Tibial nerve (tissue), 4 donors: ENCODE measurements around the gene HOXB7. TPM values are rescaled to one million over a fixed set of nuclear protein-coding genes. Genes with fewer than 3 reads are reported as not detected.
A peak's percentile ranks its signal among the peaks of the same experiment; 100 is the strongest.

Experiments
- DNase-seq, 2 donors: peaks; one replicate each; pipeline ENCODE4 v3.0.0-alpha.2; 2019; ENCODE audit warnings: low spot score in 2 of 2
- H3K27ac ChIP-seq, 4 donors: fragments of 200-600 bp; sonication (generic) in 3 of 4; one replicate each; pipeline ENCODE4 v1.5.1; 2017 to 2019; ENCODE audit warnings: mild to moderate bottlenecking in 1 of 4
- H3K27me3 ChIP-seq, 2 donors: fragments of 200-600 bp; sonication (generic) in 1 of 2; one replicate each; pipeline versions ENCODE4 v1.5.1 to v1.6.0; 2017 to 2019
- H3K36me3 ChIP-seq, 3 donors: fragments of 200-600 bp; sonication (generic); one replicate each; pipeline ENCODE4 v1.5.1; 2018 to 2019
- H3K4me1 ChIP-seq, 4 donors: fragments of 200-600 bp; sonication (generic) in 3 of 4; one replicate each; pipeline ENCODE4 v1.5.1; 2017 to 2019
- H3K4me3 ChIP-seq, 4 donors: fragments of 200-600 bp; sonication (generic) in 3 of 4; one replicate each; pipeline ENCODE4 v1.5.1; 2017 to 2019; ENCODE audit warnings: mild to moderate bottlenecking in 1 of 4, moderate library complexity in 1 of 4
- H3K9me3 ChIP-seq, 4 donors: fragments of 200-600 bp; sonication (generic) in 3 of 4; one replicate each; pipeline ENCODE4 v1.5.1; 2017 to 2019
- EP300 ChIP-seq, 2 donors: sonication (generic); formaldehyde crosslinking; IDR thresholded peaks; one replicate each; pipeline ENCODE4 v1.6.1; 2017; ENCODE audit warnings: antibody characterized with exemption in 2 of 2, mild to moderate bottlenecking in 1 of 2
- POLR2A ChIP-seq, 2 donors: fragments of 450-650 bp; IDR thresholded peaks; one replicate each; pipeline ENCODE4 v1.6.1; 2017; ENCODE audit warnings: antibody characterized with exemption in 2 of 2, mild to moderate bottlenecking in 2 of 2, moderate library complexity in 2 of 2
- WGBS, 2 donors: methylation state at CpG; one replicate each; pipeline ENCODE4 v1.1.5; 2018; 5-methylcytosine and 5-hydroxymethylcytosine counted together
- total RNA-seq, 4 donors: library from RNA; depleted of rRNA; stranded (reverse); fragments of >200 nt; gene quantifications; one replicate each; pipeline ENCODE4 v1.1.0, GENCODE V29; 2016
- TF ChIP-seq, protein P1 (sequence below), 5 experiments: fragments of 200-600 bp in 3 of 5; fragments of 450-650 bp in 2 of 5; sonication (generic) in 3 of 5; IDR thresholded peaks; one replicate each; pipeline ENCODE4 v1.5.1; 2016 to 2019; ENCODE audit warnings: antibody characterized with exemption in 5 of 5, mild to moderate bottlenecking in 3 of 5, moderate library complexity in 2 of 5

The HOXB7 gene
- total RNA-seq, 4 donors from 2014 or later: 1.8 to 4.0 (median 2.3) TPM

DNA sequence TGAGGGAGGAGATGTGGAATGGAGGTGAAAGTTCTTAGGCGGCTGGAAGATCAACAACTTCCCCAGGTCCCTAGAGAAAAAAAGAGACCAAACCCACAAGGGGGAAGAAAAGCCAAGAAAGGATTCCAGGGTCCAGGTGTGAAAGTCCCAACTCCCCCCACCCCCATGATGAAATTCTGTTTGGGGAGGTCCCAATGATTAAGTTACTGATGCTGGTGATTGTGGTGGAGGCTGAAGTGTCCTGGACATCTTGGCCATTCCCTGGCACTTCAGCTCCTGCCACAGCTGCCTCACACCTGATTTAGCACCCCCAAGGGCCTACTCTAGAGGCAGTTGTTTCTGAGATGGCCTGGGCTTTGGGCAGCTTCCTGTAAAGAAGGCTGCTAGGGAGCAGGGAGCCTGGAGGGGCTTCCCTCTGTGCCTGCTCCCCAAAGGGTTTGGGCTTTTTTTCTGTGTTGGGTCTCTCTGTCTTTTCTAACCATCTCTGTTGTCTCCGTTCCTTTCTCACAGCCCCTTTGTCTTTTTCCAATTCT lies 45.7 kb downstream of the HOXB7 start:
- no peak for DNase-seq
- Histone ChIP-seq H3K9me3 (no peaks in the 10 kb centered on the region), H3K4me3 (no peak overlapping the region), H3K4me1 (peaks cover 0 to 46% (median 10%) of the 10 kb centered on the region in 4 donors), H3K36me3 (no peaks in the 10 kb centered on the region), H3K27ac (peak overlapping the region in 2 of 4 donors; percentile 61 to 65), H3K27me3 (peaks cover 0 to 98% of the 10 kb centered on the region in 2 donors)
- TF ChIP-seq POLR2A (IDR thresholded peaks at IDR 0.05): no peak
- TF ChIP-seq, protein P1, sequence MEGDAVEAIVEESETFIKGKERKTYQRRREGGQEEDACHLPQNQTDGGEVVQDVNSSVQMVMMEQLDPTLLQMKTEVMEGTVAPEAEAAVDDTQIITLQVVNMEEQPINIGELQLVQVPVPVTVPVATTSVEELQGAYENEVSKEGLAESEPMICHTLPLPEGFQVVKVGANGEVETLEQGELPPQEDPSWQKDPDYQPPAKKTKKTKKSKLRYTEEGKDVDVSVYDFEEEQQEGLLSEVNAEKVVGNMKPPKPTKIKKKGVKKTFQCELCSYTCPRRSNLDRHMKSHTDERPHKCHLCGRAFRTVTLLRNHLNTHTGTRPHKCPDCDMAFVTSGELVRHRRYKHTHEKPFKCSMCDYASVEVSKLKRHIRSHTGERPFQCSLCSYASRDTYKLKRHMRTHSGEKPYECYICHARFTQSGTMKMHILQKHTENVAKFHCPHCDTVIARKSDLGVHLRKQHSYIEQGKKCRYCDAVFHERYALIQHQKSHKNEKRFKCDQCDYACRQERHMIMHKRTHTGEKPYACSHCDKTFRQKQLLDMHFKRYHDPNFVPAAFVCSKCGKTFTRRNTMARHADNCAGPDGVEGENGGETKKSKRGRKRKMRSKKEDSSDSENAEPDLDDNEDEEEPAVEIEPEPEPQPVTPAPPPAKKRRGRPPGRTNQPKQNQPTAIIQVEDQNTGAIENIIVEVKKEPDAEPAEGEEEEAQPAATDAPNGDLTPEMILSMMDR (IDR thresholded peaks at IDR 0.05): no peak
- TF ChIP-seq EP300 (IDR thresholded peaks at IDR 0.05): no peak
- WGBS, 2 donors: 60 to 69% methylated on average over 2 of the region's 2 CpGs

- no peak for DNase-seq
- H3K4me3 ChIP-seq: peak overlapping the region; percentile 31 to 49 (median 32)
- H3K36me3 ChIP-seq: no peaks in the 10 kb centered on the region
- H3K9me3 ChIP-seq: no peaks in the 10 kb centered on the region
- TF ChIP-seq EP300 (IDR thresholded peaks at IDR 0.05) (no peak), POLR2A (IDR thresholded peaks at IDR 0.05) (no peak)
- TF ChIP-seq, protein P1 (IDR thresholded peaks at IDR 0.05): no peak
- peak overlapping the region in 3 of 4 donors; percentile 19 to 65 (median 61) for H3K27ac ChIP-seq
- peaks cover 0 to 98% of the 10 kb centered on the region in 2 donors for H3K27me3 ChIP-seq
- 8 to 13% methylated on average over 30 to 69 of the region's 73 CpGs for WGBS, 2 donors
- H3K4me1 ChIP-seq: peaks cover 0 to 41% (median 14%) of the 10 kb centered on the region in 4 donors
These were observed 46.4 kb downstream of the HOXB7 start for GRCh38 chr17:48564188-48565021.

GRCh38 chr17:48563867-48564187 lies 47.0 kb downstream of the HOXB7 start:
- Histone ChIP-seq H3K4me3 (peak overlapping the region in 3 of 4 donors; percentile 31 to 49 (median 32)), H3K27me3 (peaks cover 0 to 98% of the 10 kb centered on the region in 2 donors), H3K9me3 (no peaks in the 10 kb centered on the region), H3K4me1 (peaks cover 0 to 35% (median 14%) of the 10 kb centered on the region in 4 donors), H3K36me3 (no peaks in the 10 kb centered on the region), H3K27ac (peak overlapping the region in 3 of 4 donors; percentile 19 to 65 (median 61))
- DNase-seq: no peak
- no peak for TF ChIP-seq EP300 (IDR thresholded peaks at IDR 0.05)
- no peak for TF ChIP-seq POLR2A (IDR thresholded peaks at IDR 0.05)
- TF ChIP-seq, protein P1 (IDR thresholded peaks at IDR 0.05): no peak
- 23 to 30% methylated on average over 9 to 10 of the region's 10 CpGs for whole genome bisulfite sequencing, 2 donors

GRCh38 chr17:48563385-48563838 lies 47.4 kb downstream of the HOXB7 start:
- H3K4me1 ChIP-seq: peaks cover 0 to 34% (median 14%) of the 10 kb centered on the region in 4 donors
- H3K9me3 ChIP-seq: no peaks in the 10 kb centered on the region
- H3K36me3 ChIP-seq: no peaks in the 10 kb centered on the region
- TF ChIP-seq, protein P1 (IDR thresholded peaks at IDR 0.05): no peak
- TF ChIP-seq EP300 (IDR thresholded peaks at IDR 0.05) (no peak), POLR2A (IDR thresholded peaks at IDR 0.05) (no peak)
- H3K27ac ChIP-seq: peak overlapping the region in 2 of 4 donors; percentile 61 to 65
- DNase-seq: no peak
- H3K4me3 ChIP-seq: peak overlapping the region in 1 of 4 donors; percentile 31
- peaks cover 0 to 98% of the 10 kb centered on the region in 2 donors for H3K27me3 ChIP-seq
- 54 to 60% methylated on average over 6 of the region's 6 CpGs for WGBS, 2 donors

DNA sequence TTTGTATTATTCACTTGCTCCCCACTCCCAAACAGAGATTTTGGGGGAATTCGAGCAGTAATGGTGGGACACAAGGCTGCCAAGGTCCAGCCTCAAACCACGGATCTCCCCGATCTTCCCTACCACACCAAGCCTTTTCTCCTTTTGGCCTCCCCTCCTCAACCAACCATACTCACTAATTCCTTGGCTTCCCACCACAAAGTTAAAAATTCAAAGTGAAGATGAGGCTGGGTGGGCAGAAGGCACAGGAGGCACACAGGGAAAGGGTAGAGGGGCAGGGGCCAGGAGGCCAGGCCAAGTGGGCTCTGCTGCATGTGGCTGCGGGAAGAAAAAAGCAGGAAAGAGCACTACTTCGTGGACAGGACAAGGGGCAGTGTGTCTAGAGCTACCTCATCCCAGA lies 47.9 kb downstream of the HOXB7 start:
- peaks cover 0 to 98% of the 10 kb centered on the region in 2 donors for H3K27me3 ChIP-seq
- H3K36me3 ChIP-seq: no peaks in the 10 kb centered on the region
- 57 to 65% methylated on average over 5 of the region's 5 CpGs for WGBS, 2 donors
- H3K27ac ChIP-seq: no peak overlapping the region
- no peaks in the 10 kb centered on the region for H3K9me3 ChIP-seq
- no peak overlapping the region for H3K4me3 ChIP-seq
- H3K4me1 ChIP-seq: peaks cover 0 to 35% (median 13%) of the 10 kb centered on the region in 4 donors
- no peak for DNase-seq
- TF ChIP-seq POLR2A (IDR thresholded peaks at IDR 0.05) (no peak), EP300 (IDR thresholded peaks at IDR 0.05) (no peak)
- TF ChIP-seq, protein P1 (IDR thresholded peaks at IDR 0.05): no peak
